ENCODE measurements around the gene ZNF579.

GRCh38 chr19:55616395-55616875 is 35.8 kb upstream of the ZNF579 start:
- TF ChIP-seq CTCF (conservative IDR thresholded peaks at IDR 0.05; ENCODE audit: low read length) (no peak), EZH2phosphoT487 (IDR thresholded peaks at IDR 0.05; ENCODE audit: borderline replicate concordance, low read depth, low read length) (no peak)

Measured in OCI-LY7 (cell line).